ENCODE measurements around the gene NT5C2.

Gene NT5C2

DNA sequence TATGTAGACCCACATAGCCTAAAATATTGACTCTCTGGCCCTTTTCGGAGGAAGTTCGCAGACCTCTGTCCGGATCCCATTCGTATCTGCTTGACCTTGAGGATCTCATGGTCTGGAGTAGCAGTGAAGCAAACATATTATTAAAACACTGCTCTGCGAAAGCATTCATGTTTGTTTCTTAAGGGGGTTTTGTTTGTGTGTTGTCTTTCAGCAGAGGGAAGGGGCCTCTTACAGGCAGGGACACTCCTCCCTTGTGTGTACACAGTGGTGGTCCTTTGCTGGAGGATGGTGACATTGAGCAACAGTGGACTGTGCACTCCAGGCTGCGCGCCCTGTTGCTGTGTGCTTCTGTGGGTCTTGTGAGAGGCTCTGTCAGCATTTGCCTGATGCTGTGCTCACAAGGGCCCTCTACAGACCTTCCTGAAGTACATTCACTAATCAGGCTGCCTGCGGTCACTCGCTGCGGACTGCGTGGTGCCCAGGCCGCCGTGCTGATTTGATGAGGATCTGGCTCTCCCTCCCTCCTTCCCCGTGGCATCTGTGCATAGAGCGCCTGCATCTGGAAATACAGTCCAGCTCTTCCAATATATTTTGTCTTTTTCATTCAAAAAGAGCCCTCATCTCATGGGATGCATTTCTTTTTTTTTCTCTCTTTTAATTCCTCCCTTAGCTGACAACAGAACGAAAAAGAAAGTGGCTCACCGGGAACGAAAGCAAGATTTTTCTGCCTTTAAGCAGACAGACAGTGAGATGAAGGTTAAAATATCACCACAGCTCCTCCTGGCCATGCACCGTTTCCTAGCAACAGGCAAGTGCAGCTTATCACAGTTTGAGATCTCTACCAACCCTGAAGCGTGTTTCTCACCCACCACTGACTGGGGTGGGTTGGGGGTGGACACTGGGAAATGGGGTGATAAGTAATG, 139.2 kb downstream of the NT5C2 start:
- DNase-seq: peak; percentile 61

GRCh38 chr10:103049237-103049636, 143.8 kb downstream of the NT5C2 start:
- no peak for DNase-seq

DNA sequence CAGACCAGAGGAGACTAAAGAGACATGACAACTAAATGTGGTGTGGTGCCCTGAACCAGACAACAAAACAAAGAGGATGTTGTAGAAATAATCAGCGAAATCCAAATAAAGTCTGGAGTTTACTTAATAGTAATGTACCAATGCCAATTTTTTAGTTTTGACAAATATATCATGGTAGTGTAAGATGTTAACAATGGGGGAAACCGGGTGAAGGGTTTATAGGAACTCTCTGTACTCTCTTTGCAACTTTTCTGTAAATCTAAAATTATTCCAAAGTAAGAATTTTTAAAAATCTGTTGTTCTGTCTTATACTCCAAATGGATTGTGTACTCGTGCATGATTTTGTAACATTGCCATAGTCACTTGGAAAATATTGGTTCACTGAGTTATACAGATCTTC, 145.7 kb downstream of the NT5C2 start:
- no peak for DNase-seq

GRCh38 chr10:103045961-103046360, 147.1 kb downstream of the NT5C2 start:
- DNase-seq: no peak

GRCh38 chr10:103044942-103045489, 148.1 kb downstream of the NT5C2 start:
- DNase-seq: no peak

- no peak for DNase-seq
Observed at GRCh38 chr10:103042908-103043307, 150.2 kb downstream of the NT5C2 start.

DNA sequence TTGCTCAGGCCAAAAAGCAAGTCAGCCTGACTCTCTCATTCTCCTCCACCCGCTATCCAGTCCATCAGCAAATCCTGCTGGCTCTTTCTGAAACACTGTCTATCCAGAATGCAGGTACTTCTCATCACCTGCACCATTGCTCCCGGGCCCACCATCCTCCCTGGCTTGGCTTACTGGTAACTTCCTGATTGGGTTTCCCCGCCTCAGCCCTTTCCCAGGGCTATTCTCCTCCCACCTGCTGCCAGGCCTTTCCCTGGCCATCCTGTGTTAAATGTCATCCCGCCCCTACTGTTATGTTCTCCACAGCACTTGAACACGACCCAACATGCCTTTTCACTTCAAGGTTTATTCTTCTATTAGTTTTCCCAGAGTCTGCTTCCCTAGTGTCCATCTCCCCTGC, 150.9 kb downstream of the NT5C2 start:
- peak; percentile 76 for DNase-seq

DNA sequence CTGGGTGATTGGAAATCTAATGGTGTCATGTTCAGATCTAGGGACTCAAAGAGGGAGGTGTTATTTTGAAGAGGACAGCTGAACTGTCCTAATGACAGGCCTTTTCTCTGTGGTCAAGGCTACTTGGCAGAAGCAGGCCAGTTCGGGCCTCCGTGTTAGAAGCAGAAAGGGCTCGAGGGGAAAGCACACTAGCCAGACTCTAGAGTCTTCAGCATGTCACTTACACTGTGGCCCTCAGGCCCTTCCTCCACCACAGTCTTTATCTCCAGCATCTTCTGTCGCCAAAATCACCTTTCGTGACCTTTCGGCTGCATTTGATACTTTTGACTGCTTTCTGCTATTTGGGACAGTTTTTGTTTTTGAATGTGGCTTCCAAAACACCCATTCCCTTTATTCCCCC, 151.7 kb downstream of the NT5C2 start:
- no peak for DNase-seq

DNA sequence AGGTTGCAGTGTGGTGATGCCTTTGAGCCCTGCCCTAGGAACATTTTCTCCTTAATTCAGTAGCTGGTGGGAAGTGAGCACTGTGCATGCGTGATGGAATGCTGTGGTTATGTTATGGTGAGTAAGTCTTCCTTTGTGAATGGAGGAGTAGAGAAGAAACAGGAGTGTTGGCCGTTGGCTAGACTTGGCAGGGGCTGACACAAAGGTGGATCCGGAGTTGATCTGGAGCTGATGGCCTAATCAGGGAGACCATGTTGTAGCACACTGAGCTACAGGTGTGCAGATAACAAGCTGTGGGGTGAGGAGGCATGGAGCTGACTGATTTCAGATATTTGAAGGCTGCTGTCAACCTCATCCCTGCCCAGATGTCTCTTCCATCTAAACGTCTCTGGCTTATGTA, 152.7 kb downstream of the NT5C2 start:
- DNase-seq: no peak

DNA sequence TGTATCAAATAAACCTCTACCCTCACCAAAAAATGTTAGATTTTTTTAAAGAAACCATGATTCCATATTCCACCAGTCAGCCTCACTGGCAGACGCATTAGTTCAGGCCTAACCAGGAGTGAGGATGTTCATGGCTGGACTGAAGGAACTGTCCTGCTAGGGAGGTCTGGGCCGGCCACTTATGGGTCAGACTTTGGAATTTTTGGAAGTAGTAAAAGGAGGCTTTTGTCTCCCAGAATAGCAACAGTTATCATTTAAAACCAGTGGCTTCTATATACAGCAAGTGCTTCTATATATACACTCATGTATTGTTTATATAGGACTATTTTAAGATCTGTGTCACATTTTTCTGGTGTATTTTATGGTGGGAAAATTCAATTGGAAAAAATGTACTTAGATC, 154.5 kb downstream of the NT5C2 start:
- DNase-seq: no peak

All from SHP77 treated with DMSO at 0.1 percent for 48 hours (cell line).